AG10803 (cell line): Measurements from ENCODE around the gene CDH9.
"Not testable (repeated sequence)": the region's sequence is repeated elsewhere in the genome, so short reads cannot be mapped to it uniquely, and the experiment has no call there.

ENCODE experiments used
- DNase-seq: peaks from one replicate; pipeline ENCODE4 v3.0.0; 2010; ENCODE audit warnings: low read depth
- H3K4me3 ChIP-seq: 2 replicates; pipeline ENCODE4 v1.5.1; 2011; ENCODE audit warnings: mild to moderate bottlenecking, low read length, control low read depth
- TF ChIP-seq, protein P1 (sequence below): conservative IDR thresholded peaks from 2 replicates; pipeline ENCODE4 v1.5.1; 2011; ENCODE audit warnings: mild to moderate bottlenecking, low read length, control low read depth, inconsistent platforms

CDH9 gene

DNA sequence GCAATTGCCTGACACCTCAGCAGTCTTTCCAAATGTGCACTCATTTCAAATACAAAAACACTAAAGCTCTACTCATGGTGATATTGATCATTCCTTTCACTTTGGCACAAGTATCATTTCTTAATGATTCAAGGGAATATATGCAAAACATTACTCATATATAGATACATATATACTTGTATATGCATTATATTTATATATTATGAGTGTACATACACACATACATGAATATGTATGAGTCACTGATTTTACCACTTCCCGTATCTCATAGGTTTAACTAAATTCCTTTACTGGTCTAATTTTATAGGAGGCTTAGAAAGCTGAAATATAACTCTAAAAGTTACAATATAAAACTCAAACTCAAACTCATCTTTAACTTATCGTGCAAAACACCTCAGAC, 156.5 kb downstream of the CDH9 start:
- H3K4me3 ChIP-seq = no peak overlapping the region
- DNase-seq = no peak
- TF ChIP-seq, protein P1, sequence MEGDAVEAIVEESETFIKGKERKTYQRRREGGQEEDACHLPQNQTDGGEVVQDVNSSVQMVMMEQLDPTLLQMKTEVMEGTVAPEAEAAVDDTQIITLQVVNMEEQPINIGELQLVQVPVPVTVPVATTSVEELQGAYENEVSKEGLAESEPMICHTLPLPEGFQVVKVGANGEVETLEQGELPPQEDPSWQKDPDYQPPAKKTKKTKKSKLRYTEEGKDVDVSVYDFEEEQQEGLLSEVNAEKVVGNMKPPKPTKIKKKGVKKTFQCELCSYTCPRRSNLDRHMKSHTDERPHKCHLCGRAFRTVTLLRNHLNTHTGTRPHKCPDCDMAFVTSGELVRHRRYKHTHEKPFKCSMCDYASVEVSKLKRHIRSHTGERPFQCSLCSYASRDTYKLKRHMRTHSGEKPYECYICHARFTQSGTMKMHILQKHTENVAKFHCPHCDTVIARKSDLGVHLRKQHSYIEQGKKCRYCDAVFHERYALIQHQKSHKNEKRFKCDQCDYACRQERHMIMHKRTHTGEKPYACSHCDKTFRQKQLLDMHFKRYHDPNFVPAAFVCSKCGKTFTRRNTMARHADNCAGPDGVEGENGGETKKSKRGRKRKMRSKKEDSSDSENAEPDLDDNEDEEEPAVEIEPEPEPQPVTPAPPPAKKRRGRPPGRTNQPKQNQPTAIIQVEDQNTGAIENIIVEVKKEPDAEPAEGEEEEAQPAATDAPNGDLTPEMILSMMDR = no peak

DNA sequence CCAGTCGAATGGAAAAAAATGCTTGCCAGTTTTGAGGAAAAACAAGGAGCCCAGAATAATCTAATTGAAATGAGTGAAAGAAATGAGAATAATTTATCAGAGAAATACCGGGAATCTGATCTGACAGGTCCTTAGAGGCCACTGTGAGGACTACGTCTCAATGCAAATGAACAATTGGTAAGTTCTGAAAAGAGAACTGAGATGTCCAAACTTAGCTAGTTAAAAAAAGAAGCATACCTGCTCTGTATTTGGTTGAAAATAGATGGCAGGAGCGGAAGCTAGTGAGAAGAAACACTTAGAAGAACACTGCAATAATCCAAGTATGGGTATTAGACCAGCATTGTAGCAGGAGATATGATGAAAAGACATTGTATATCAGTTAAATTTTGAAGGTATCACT, 161.2 kb downstream of the CDH9 start:
- H3K4me3 ChIP-seq = no peak overlapping the region
- DNase-seq = no peak
- TF ChIP-seq, protein P1 = no peak

DNA sequence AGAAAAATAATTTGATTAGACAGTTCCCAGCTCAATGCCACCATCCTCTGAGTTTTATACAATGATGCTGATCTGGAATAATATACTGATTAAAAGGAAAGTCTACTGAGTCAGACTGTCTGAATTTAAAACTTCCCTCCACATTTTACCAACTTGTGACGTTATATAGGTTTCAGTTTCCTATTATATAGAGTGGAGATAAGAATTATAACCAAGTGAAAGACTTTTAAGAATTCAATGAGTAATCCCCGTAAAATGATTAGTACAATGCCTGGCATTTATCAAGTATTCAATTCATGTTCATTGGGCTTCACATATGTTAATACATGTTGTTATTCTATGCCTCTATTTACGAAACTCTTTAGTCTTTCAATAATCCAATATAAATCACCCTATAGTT, 166.0 kb downstream of the CDH9 start:
- DNase-seq = no peak
- TF ChIP-seq, protein P1 = no peak
- H3K4me3 ChIP-seq = no peak overlapping the region

DNA sequence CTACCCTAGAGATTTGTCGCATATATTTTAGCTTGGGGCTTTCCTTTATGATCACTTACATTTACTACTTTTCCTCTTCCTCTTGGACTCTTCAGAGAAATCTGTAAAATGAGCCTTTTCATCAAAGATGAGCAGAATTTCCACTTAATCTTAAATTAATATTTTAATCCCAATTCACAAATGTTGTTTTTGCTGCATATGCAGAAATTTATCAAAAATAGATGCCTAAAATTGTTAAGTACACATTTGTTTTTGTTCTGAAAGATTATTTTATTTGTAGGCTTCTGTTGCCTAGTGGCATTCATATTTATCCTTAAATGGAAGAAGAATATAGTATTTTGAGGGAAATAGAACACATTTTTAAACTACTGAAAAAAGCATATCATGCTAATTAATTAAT, 168.6 kb downstream of the CDH9 start:
- no peak overlapping the region for H3K4me3 ChIP-seq
- no peak for DNase-seq
- TF ChIP-seq, protein P1 = no peak

DNA sequence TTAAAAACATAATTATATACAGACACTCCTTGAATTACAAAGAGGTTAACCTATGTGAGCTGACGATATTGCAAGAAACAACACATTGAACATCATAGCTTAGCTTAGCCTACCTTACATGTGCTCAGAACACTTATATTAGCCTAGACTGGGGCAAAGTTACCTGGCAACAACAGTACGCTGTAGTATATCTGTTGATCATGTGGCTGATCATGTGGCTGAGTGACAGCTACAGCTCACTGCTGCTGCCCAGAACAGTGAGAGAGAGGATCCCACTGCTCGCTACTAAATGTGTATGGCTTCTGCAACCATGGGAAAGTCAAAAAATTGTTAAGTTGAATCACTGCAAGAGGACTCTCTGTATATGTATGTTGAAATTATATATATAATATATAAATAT, 169.9 kb downstream of the CDH9 start:
- no peak overlapping the region for H3K4me3 ChIP-seq
- TF ChIP-seq, protein P1 = no peak
- DNase-seq = no peak

DNA sequence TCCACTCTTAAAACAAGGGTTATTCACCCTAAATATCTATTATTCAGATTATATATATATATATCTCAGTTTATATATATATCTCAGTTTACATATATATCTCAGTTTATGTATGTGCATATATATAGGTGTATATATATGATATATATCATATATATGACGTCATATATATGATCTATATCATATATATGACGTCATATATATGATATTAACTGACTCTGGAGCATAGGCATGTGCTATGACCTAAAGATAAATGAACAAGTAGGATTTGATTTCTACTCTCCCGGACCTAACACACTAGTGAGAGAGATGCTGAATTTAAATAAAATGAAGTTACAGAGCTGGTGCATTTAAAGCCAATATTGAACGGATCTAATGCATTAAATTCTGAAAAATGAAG, 174.3 kb downstream of the CDH9 start:
- DNase-seq = no peak
- TF ChIP-seq, protein P1 = no peak
- no peak overlapping the region for H3K4me3 ChIP-seq

DNA sequence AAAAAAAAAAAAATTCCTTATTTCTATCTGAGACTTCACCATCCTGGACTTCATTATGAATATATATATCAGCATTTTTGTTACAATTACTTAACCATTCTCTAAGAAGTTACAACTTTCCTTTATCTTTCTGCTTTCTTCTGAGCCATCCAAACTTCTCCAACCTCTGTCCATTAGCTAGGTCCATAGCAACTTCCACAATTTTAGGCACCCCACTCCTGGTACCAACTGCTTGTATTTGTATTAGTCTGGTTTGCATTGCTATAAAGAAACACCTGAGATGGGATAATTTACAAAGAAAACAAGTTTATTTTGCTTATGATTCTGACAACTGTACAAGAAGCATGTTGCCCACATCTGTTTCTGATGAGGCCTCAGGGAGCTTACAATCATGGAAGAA, 182.1 kb downstream of the CDH9 start:
- TF ChIP-seq, protein P1 = no peak
- DNase-seq = no peak
- no peak overlapping the region for H3K4me3 ChIP-seq

DNA sequence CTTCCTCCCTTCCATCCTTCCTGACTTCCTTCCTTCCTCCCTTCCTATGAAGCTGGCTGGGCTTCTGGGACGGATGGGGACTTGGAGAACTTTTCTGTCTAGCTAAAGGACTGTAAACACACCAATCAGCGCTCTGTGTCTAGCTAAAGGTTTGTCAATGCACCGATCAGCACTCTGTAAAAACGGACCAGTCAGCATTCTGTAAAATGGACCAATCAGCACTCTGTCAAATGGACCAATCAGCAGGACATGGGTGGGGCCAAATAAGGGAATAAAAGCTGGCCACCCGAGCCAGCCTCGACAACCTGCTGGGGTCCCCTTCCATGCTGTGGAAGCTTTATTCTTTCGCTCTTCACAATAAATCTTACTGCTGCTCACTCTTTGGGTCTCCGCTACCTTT, 185.9 kb downstream of the CDH9 start:
- DNase-seq, H3K4me3 ChIP-seq: not testable (repeated sequence)
